Stimulated activated CD4-positive, alpha-beta T cell treated with anti-CD3 and anti-CD28 coated beads, Interleukin-4, amount 100 ng/mL, for 4 hours (primary cell): ENCODE results near the gene C15orf40.
"Not testable (repeated sequence)": the region's sequence is repeated elsewhere in the genome, so short reads cannot be mapped to it uniquely, and the experiment has no call there.

ENCODE experiments used
- DNase-seq, 2 experiments: peaks; one replicate each; pipeline ENCODE4 v3.0.0-alpha.2; 2020

C15orf40 gene

DNA sequence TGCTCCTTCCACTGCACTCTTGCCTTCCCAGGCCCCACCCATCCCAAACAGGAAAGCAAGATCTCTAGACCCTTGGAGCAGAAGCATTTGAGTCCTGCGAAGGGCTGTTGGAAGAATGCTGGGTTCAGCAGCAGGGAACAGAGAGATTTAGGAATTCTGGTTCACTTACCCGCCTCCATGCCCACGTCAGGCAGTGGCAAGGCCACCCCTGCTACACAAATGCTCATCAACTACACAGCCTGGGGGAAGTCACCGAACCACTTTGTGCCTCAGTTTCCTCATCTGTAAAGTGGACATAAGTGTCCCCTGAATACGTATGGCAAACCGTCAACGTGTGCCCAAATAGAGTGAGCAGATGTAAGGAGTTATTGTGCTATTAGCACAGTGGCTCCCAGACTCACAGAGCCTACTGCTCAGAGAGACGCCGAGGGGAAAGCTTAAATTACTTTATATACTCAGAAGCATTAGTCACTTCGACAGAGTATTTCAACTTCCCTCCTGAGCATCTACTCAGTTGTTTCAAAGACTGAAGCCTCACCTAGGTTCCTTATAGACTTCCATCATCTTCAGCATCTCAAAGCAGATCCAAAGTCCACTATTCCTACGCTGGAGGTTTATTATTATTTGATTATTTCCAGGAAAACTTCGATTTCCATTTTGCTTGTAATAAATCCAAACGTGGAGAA lies 59.8 kb downstream of the C15orf40 start:
- no peak for DNase-seq

DNA sequence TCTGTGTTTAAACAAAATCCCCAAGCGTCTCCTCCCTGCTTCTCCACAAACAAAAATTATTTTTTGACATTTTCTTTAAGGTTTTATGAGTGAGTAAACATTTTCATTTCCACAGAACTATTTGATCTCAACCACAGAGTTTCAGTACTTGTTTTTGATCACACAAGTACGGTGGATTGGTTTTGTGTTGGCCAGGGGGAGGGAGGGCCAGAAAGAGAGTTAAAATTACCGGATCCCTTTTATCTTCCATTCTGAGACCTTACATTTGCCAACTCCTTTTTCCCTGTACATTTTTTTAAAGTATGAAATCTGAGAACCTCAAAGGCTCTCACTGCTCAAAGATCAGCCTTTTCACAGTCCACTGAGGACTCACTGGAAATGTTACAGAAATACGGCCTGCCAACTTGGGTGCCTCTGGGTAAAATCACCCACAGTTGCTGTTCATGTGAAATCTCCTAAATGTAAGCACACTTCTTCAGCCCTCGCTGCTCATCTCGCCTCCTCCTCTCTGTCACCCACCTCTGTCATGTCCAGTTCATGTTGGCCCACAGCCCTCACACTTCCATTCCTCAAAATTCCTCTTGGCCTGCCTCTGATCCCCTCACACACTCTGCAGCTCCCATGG lies 60.6 kb downstream of the C15orf40 start:
- no peak for DNase-seq

DNA sequence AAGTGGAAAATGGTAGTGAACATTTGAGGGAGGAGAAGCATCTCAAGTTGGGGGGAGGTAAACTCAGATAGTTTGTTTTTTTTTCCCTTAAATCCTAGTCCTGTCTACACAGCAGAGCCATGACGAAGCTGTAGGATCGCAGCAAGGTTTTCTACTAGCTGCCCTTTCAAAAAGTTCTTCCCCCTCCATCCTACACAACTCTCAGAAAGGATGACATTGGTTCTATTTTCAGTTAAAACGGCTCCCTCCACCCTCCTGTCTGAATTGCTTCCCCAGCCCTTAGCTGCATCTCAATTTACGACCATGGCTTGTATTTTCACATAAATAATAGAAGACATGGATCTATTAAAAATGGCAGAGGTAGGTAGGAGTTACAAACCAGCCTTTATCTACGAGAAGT lies 61.1 kb downstream of the C15orf40 start:
- DNase-seq, result no peak

DNA sequence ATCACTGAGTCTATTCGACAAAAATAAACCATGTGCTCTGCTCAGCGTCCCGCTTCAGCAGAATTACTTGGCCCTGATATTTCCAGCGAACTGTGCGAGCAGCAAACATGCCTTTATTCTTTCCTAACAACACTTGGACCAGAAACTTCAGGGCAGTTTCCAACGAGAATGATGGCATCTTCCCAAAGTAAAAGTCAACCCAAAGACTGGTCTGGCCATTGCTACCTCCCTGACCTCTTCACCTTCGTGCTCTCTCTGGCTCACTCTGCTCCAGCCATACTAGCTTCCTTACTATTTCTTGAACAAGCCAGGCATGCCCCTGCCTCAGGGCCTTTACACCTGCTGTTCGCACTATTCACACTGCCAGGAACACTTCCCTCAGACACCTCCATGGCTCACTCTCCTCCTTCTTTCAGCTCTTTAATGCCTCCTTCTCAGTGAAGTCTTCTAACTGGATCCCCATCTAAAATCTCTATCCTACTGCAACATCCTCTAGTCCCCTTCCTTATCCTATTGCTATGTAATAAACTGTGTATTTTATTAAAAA lies 65.2 kb downstream of the C15orf40 start:
- DNase-seq, result no peak

DNA sequence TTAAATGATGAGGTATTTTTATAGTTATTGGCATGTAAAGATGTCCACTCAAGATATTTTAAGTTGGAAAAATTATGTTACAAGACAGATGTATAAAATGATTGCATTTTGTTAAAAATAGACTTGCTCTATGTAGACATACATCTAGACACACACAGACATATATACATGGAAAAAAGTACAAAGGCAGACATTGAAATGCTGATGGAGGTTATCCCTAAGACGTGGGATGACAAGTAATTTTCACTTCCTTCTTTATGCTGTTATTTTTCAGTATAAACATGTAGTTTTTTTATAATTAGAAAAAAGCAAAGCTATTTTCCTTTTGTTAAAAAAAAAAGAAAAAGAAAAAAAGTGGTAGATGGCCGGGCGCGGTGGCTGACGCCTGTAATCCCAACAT lies 66.1 kb downstream of the C15orf40 start:
- DNase-seq, result no peak

DNA sequence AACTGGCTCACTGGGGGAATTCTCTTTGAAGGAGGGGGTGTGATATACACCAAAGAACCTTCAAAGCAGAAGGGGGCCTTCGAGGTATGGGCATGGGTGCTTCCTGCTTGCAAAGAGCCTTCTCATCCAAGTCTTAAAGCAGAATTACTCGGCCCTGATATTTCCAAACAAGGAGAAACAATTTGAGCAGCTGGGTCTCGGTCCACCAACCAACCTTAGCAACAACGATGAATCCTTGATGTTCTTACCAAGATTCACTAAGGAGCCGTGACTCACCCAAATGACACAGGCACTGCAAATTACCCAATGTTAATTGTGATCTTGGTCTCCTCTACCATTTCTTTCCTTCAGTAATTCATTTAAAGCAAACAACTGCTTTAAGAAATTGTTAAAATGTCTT lies 66.6 kb downstream of the C15orf40 start:
- no peak for DNase-seq

DNA sequence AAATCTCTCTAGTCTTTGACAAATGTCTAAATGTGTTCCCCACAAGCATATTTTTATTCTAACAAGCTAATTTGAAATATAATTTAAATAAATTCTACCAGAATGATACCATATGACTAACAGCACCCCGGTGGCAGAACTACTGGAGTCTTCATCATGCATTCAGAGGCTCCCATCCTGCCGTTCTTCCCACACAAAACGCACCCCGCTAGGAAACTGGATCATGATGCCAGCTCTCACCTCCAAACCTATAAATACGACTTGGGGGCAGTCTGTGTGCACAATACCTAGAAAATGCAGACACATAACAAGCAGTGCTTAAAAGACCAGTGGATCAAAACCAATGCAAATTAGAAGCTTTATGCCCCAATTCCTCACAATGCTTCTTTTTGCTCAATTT lies 67.4 kb downstream of the C15orf40 start:
- DNase-seq, result no peak

DNA sequence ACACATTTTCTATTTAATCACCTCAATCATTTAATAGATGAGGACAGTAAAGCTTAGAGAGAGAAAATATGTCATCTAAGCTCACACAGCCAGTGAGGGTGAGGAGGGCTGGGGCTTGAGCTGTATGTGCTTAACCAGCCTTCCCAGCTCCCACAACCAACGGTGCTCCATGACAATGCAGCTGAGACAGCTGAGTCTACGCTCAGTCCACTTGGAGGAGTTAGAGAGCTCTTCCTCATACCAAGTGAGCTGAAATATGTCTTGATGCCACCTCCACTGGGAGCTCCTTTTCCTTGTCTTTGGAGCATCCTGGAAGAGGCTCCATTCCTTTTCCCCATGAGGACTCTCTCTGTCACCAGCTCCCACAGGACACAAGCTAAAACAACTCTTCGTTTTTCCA lies 68.3 kb downstream of the C15orf40 start:
- no peak for DNase-seq

DNA sequence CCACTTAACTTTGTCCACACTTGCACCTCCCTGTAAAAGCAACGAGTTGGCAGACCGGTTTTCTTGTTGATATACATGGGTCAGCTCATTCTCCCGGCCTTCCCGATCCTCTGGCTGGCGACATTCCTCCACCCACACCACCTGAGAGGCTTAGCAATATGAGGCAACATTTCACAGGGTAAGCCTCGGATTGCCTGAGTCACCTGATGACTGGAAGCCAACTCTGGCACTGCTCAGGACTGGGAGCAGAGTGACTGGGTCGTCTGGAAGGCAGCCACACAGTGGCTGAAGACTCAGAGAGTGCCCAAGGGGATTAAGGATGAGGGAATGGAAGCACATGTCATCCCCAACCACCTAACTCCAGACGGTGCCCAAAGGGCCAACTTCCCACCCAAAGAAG lies 68.7 kb downstream of the C15orf40 start:
- no peak for DNase-seq

DNA sequence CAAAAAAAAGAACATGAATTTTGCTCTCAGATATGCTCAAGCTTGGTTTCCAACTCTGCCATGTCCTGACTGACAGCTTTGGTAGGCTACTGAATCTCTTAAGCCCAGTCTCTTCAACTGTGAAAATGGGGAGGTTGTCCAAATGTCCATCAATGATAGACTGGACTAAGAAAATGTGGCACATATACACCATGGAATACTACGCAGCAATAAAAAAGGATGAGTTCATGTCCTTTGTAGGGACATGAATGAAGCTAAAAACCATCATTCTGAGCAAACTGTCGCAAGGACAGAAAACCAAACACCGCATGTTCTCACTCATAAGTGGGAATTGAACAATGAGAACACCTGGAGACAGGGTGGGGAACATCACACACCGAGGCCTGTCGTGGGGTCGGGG lies 71.8 kb downstream of the C15orf40 start:
- DNase-seq, result not testable (repeated sequence)
